Common myeloid progenitor, CD34-positive (primary cell): ENCODE results near the gene NPBWR2.

Experiments
- CTCF ChIA-PET: fragments of 350-600 bp; sonication (Branson Sonifier 250); formaldehyde crosslinking; loops from one replicate; lab custom pipeline; 2021; ENCODE audit warnings: antibody characterized with exemption; lab: Charles Lee
- POLR2A ChIA-PET: fragments of 350-600 bp; sonication (Branson Sonifier 250); formaldehyde crosslinking; loops from one replicate; lab custom pipeline; 2021; ENCODE audit warnings: antibody characterized with exemption; lab: Charles Lee
- DNase-seq, 3 donors: peaks; one replicate each; pipeline versions ENCODE4 v3.0.0 to v3.0.0-alpha.2; 2013
- H3K27ac ChIP-seq, 2 experiments: 1 replicate in 1 of 2; 2 replicates in 1 of 2; pipeline ENCODE4 v1.7.0; 2013; ENCODE audit warnings: inconsistent platforms in 2 of 2, low read length in 2 of 2, mild to moderate bottlenecking in 2 of 2, low read depth in 1 of 2, moderate library complexity in 1 of 2; ENCODE audit not compliant: severe bottlenecking in 2 of 2, insufficient read depth in 1 of 2, poor library complexity in 1 of 2
- H3K27me3 ChIP-seq, 5 experiments: replicated peaks in 2 of 5; 1 replicate in 3 of 5; 2 replicates in 2 of 5; pipeline versions ENCODE4 v1.6.1 to v1.7.0; 2013; ENCODE audit warnings: low read length in 4 of 5, mild to moderate bottlenecking in 2 of 5, moderate library complexity in 2 of 5, inconsistent platforms in 1 of 5; ENCODE audit not compliant: insufficient read depth in 5 of 5, control insufficient read depth in 4 of 5
- H3K36me3 ChIP-seq, 4 experiments: 1 replicate in 2 of 4; 2 replicates in 2 of 4; pipeline versions ENCODE4 v1.6.1 to v1.7.0; 2013; ENCODE audit warnings: low read length in 3 of 4, control low read depth in 1 of 4, mild to moderate bottlenecking in 1 of 4; ENCODE audit not compliant: control insufficient read depth in 4 of 4, insufficient read depth in 4 of 4
- H3K4me1 ChIP-seq, 4 experiments: 1 replicate in 3 of 4; 2 replicates in 1 of 4; pipeline versions ENCODE4 v1.6.1 to v1.7.1; 2013; ENCODE audit warnings: low read length in 3 of 4, mild to moderate bottlenecking in 3 of 4, control low read depth in 1 of 4, inconsistent platforms in 1 of 4, moderate library complexity in 1 of 4; ENCODE audit not compliant: control insufficient read depth in 4 of 4, insufficient read depth in 4 of 4; ENCODE audit errors: control extremely low read depth in 1 of 4
- H3K4me3 ChIP-seq, 7 experiments: 1 replicate in 4 of 7; 2 replicates in 3 of 7; pipeline versions ENCODE4 v1.5.1 to v1.7.0; 2013; ENCODE audit warnings: mild to moderate bottlenecking in 7 of 7, low read length in 6 of 7, moderate library complexity in 6 of 7, inconsistent platforms in 2 of 7, low read depth in 2 of 7, control low read depth in 1 of 7; ENCODE audit not compliant: insufficient read depth in 4 of 7, control insufficient read depth in 1 of 7; ENCODE audit errors: extremely low read depth in 1 of 7
- H3K9me3 ChIP-seq, 5 experiments: 1 replicate in 4 of 5; 2 replicates in 1 of 5; pipeline versions ENCODE4 v1.6.1 to v1.7.1; 2013; ENCODE audit warnings: low read length in 4 of 5, mild to moderate bottlenecking in 2 of 5, inconsistent platforms in 1 of 5, low read depth in 1 of 5, moderate library complexity in 1 of 5; ENCODE audit not compliant: control insufficient read depth in 4 of 5, insufficient read depth in 2 of 5; ENCODE audit errors: control extremely low read depth in 1 of 5
- WGBS: methylation state at CpG from one replicate; pipeline ENCODE4 v1.1.5; 2013; ENCODE audit not compliant: insufficient coverage; 5-methylcytosine and 5-hydroxymethylcytosine counted together

The NPBWR2 gene

GRCh38 chr20:64096535-64096934, 10.8 kb downstream of the NPBWR2 start:
- H3K27ac ChIP-seq, result no peak overlapping the region
- WGBS, result 93% methylated on average over 5 of the region's 6 CpGs
- H3K4me1 ChIP-seq, result peaks cover 0 to 4% (median 2%) of the 10 kb centered on the region in 4 experiments
- no peaks in the 10 kb centered on the region for H3K27me3 ChIP-seq
- ChIA-PET CTCF (interaction anchor here (0.9 to 2.2 kb wide), 3 partner anchors 13 to 23 kb away, joined by 3 to 10 read pairs (median 4); partner anchors contain the start of gene LKAAEAR1), POLR2A (no interaction called here)
- H3K4me3 ChIP-seq, result no peak overlapping the region
- H3K9me3 ChIP-seq, result no peaks in the 10 kb centered on the region
- H3K36me3 ChIP-seq, result peaks cover 2 to 43% (median 15%) of the 10 kb centered on the region in 4 experiments
- no peak for DNase-seq

GRCh38 chr20:64095927-64096326, 11.4 kb downstream of the NPBWR2 start:
- Histone ChIP-seq H3K4me3 (no peak overlapping the region), H3K36me3 (peaks cover 2 to 43% (median 15%) of the 10 kb centered on the region in 4 experiments), H3K27me3 (no peaks in the 10 kb centered on the region), H3K4me1 (peaks cover 0 to 3% (median 0%) of the 10 kb centered on the region in 4 experiments), H3K9me3 (no peaks in the 10 kb centered on the region), H3K27ac (no peak overlapping the region)
- POLR2A ChIA-PET, result no interaction called here
- DNase-seq, result no peak
- WGBS, result 95% methylated on average over 9 of the region's 11 CpGs
- CTCF ChIA-PET, result interaction anchor here (0.9 to 2.2 kb wide), 4 partner anchors 10 to 24 kb away, joined by 3 to 10 read pairs (median 4); partner anchors contain the start of gene LKAAEAR1

- Histone ChIP-seq H3K27ac (no peak overlapping the region), H3K9me3 (no peaks in the 10 kb centered on the region), H3K27me3 (no peaks in the 10 kb centered on the region), H3K4me3 (no peak overlapping the region), H3K4me1 (peaks cover 0 to 3% (median 0%) of the 10 kb centered on the region in 4 experiments), H3K36me3 (peaks cover 2 to 42% (median 15%) of the 10 kb centered on the region in 4 experiments)
- 100% methylated on average over 2 of the region's 4 CpGs for WGBS
- DNase-seq, result no peak
- POLR2A ChIA-PET, result no interaction called here
- CTCF ChIA-PET, result interaction anchor here (0.9 to 2.2 kb wide), 3 partner anchors 10 to 24 kb away, joined by 3 to 10 read pairs (median 3); no protein-coding TSS in a partner anchor
Measured at GRCh38 chr20:64095455-64095854, 11.9 kb downstream of the NPBWR2 start.

GRCh38 chr20:64093013-64093503, 14.3 kb downstream of the NPBWR2 start:
- Histone ChIP-seq H3K9me3 (peaks cover 0 to under 1% (median 0%) of the 10 kb centered on the region in 5 experiments), H3K27ac (no peak overlapping the region), H3K36me3 (peaks cover 2 to 21% (median 7%) of the 10 kb centered on the region in 4 experiments), H3K27me3 (no peaks in the 10 kb centered on the region), H3K4me3 (no peak overlapping the region), H3K4me1 (peaks cover 0 to 3% (median 0%) of the 10 kb centered on the region in 4 experiments)
- WGBS, result 88% methylated on average over 8 of the region's 9 CpGs
- DNase-seq, result no peak
- CTCF ChIA-PET, result interaction anchor here (0.8 kb wide), 1 partner anchor 9 kb away, joined by 3 read pairs; the partner anchor contains the start of gene LKAAEAR1
- POLR2A ChIA-PET, result no interaction called here

- Histone ChIP-seq H3K9me3 (peaks cover 0 to 7% (median 0%) of the 10 kb centered on the region in 5 experiments), H3K36me3 (peaks cover 2 to 16% (median 5%) of the 10 kb centered on the region in 4 experiments), H3K27ac (no peak overlapping the region), H3K4me1 (peaks cover 0 to 3% (median 0%) of the 10 kb centered on the region in 4 experiments), H3K27me3 (no peaks in the 10 kb centered on the region), H3K4me3 (no peak overlapping the region)
- 90% methylated on average over 18 of the region's 27 CpGs for WGBS
- no peak for DNase-seq
- CTCF ChIA-PET, result interaction anchor here (0.8 to 0.9 kb wide), 2 partner anchors 8 to 18 kb away, joined by 3 read pairs; partner anchors contain the start of gene LKAAEAR1
- POLR2A ChIA-PET, result no interaction called here
Measured at GRCh38 chr20:64092258-64093012, 14.9 kb downstream of the NPBWR2 start.

- H3K27ac ChIP-seq, result no peak overlapping the region
- no peaks in the 10 kb centered on the region for H3K27me3 ChIP-seq
- 76% methylated on average over 9 of the region's 16 CpGs for WGBS
- ChIA-PET CTCF (interaction anchor here (0.9 kb wide), 1 partner anchor 18 kb away, joined by 3 read pairs; no protein-coding TSS in a partner anchor), POLR2A (no interaction called here)
- H3K4me1 ChIP-seq, result peaks cover 0 to 3% (median 0%) of the 10 kb centered on the region in 4 experiments
- H3K36me3 ChIP-seq, result peaks cover 2 to 9% (median 6%) of the 10 kb centered on the region in 4 experiments
- DNase-seq, result no peak
- H3K9me3 ChIP-seq, result peaks cover 0 to 9% (median 0%) of the 10 kb centered on the region in 5 experiments
- H3K4me3 ChIP-seq, result no peak overlapping the region
Measured at GRCh38 chr20:64091770-64092169, 15.6 kb downstream of the NPBWR2 start.
